ENCODE data around the gene CMTM1.
"Not testable (repeated sequence)": the region's sequence is repeated elsewhere in the genome, so short reads cannot be mapped to it uniquely, and the experiment has no call there.

CMTM1 gene

GRCh38 chr16:66594739-66595138 lies 28.5 kb downstream of the CMTM1 start:
- DNase-seq, result no peak

- DNase-seq, result not testable (repeated sequence)
These were observed 30.3 kb downstream of the CMTM1 start for GRCh38 chr16:66596559-66596958.

DNA sequence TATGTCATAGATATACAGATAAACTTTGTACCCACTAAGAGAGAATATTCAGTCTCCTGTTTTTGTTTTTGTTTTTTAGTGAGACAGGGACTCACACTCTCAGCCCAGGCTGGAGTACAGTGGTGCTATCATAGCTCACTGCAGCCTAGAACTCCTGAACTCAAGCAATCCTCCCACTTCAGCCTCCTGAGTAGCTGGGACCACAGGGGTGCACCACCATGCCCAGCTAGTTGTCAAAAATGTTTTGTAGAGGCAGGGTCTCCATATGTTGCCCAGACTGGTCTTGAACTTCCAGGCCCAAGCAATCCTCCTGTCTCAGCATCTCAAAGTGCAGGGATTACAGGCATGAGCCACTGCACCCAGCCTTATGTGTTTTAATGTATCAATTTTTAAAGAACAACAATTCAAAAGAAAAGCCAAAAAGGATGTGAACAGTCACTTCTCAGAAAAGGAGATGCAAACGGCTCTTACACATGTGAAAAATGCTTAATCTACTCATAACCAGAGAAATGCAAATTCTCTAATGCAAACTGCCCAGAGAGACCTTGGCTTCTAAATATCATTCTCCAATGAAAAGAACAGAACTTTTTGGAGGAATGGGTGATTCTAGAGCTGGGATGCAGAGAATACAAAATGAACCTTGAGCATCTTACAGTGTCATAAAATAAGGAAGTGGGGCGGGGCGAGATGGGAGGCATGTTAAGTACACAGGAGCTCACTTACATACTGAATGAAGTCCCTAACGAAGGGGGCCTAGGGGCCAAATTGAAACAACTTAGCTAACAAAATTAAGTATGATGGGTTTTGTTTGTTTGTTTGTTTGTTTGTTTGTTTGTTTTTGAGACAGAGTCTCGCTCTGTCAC lies 31.0 kb downstream of the CMTM1 start:
- DNase-seq, result no peak

DNA sequence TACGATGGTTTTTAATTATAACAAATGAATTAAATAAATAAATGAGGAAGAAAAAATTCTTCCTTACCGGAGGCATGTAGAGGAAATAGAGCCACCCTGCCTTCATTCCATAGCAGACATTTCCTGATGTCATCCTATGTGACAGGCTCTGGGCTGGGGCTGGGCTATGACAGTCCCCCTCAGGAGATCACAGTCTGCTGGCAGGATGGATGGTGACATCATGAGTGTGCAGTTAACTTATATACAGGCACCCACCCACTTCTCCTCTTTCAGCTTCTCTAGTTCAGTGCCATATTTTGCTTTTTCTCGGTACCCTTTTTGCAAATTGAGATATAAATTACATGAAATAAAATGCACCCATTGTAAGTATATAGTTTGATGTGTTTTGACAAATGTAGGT lies 31.9 kb downstream of the CMTM1 start:
- DNase-seq, result no peak

- no peak for DNase-seq
These were observed 33.5 kb downstream of the CMTM1 start for GRCh38 chr16:66599726-66600125.

DNA sequence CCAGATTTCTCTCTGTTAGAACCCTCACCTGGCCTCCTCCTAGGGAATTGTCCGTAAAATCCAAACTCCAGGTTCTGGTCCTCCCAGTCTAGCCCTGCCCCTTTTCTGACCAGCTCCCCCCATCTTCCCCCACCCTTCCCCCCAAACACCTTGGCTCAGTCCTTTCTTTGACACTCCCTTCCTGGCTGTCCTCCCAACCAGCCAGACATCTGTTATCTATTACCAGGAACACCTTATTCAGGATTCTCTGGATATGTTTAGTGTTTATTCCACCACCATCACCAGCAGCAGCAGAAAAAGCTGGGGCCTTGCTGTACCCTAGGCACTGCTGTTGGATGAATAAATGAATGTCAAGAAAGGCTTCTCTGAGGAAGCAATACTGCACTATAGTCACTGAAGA lies 34.2 kb downstream of the CMTM1 start:
- DNase-seq, result no peak

DNA sequence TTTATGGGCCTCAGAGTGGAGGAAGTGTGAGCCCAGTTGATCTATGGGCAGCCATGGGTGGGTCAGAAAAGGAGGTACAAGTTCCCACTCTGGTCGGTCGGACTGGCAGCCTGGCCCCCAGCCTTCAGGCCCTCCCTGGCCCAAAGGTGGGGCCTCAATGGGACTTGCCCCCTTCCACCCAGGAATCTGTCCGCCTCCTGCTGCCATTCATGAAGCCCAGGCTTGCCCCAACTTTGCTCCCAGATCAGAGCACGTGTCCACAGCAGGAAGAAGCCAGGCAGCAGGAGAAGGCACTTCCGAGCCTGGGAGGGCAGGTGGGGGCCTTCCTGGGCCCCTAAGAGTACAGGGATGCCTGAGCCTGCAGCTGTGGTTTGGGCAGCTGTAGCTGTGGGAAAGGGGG lies 35.2 kb downstream of the CMTM1 start:
- no peak for DNase-seq

GRCh38 chr16:66603537-66604375 lies 37.5 kb downstream of the CMTM1 start:
- DNase-seq, result peak in 1 of 2 donors; percentile 35

DNA sequence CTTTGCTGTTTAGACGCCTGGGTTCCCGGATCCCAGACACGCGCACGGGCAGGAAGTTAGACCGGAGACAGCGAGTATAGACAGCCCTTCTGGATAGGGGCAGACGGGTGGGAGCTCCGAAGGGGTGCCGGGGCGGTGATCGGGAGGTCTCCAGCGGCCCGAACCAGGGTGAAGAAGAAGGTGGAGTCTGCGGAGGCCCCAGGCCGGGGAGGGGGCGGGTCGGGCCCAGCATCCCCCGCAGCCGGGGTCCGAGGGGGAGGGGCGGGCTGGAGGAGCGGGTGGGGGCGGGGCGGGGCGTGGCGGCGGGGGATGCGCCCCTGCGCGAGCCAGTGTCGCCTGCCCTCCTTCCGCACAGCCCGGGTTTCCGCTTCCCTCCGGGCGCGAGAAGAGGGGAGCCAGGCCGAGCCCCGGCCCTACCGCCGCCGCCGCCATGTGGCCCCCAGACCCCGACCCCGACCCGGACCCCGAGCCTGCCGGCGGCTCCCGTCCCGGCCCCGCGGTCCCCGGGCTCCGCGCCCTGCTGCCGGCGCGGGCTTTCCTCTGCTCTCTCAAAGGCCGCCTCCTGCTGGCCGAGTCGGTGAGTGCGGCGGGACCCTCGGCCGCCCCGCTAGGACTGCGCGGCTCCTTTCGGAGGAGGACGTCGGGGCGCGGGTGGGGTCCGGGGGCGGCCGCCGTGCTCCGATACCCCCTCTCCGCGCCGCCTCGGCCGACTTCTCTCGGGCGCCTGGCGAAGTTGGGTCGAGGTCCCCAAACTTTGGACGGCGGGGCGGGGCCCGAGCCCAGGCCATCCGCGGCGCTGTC lies 38.3 kb downstream of the CMTM1 start, which contains the start of gene CMTM3:
Gene CMTM3, plus strand, starts transcription at position 329 of the 801 bp plus-strand sequence. Its CDS starts 102 bp downstream, at position 431.
- peak in 1 of 2 donors; percentile 43 for DNase-seq

GRCh38 chr16:66605177-66605978 lies 39.1 kb downstream of the CMTM1 start:
- no peak for DNase-seq

DNA sequence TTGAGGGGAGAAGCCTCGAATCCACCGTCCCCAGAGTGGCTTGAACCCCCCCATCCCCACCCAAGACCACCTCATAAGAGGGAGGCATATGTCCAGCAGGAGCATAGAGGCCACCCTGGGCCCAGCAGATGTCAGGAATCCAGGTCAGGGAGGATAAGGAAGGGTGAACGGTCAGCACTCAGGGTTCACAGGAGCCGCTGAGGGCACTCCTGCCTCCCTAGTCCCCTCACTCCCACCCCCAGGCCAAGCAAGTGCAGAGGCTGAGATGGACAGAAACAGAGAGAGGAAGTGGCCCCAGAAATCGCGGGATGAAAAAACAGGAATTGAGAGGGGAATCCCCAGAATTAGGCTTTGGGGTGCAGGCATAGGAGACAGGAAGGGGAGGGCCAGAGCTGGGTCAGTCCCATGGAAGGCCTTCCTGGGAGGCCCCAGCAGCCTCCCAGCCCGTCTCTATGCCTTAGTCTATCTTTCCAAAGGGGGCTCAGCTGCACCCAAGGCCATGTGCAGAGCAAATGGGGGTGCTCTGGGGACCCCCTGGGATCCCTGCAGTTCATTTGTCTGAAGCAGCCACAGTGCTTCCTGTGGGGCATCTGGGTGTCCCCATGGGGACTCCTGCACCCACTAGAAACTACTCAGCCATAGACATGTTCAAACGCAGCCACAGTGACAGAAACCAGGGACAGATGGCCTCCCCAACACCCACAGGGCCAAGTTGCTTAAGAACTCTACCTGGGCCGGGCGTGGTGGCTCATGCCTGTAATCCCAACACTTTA lies 39.9 kb downstream of the CMTM1 start:
- no peak for DNase-seq

DNA sequence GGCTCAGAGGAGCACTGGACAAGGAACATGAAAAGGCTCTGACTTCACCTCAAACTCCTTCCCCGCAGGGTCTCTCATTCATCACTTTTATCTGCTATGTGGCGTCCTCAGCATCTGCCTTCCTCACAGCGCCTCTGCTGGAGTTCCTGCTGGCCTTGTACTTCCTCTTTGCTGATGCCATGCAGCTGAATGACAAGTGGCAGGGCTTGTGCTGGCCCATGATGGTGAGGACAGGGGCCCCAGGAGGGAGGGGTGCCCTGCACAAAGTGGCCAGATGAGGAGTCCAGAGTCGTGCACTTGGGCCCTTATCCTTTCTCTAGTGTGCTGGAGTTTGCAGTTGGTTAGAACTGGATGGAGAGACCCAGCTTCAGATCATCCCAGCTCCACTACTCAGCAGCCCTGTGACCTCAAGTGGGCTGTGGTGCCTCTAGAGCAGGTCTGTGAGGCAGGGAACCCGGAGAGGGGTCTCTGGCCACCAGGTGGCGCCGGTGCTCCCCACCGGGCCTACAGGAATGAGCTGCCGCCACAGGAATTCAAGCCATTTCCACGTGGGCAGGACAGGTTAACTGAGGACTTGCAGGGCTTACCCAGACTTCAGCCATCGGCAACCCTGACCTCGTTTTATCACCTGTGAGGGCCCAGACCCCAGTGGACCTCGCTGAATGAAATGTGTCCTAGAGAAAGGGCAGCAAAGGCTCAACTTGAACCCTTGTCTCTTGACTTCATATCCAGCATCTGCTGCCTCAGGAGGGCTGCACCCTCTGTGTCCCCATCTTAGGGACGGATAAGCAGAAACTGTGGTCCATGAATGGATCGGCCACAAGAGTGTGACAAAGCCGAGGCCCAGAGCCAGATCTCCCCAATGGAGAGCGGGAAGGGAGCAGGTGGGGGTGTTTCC lies 42.3 kb downstream of the CMTM1 start:
- peak; percentile 46 to 65 for DNase-seq

GRCh38 chr16:66609139-66609510 lies 42.9 kb downstream of the CMTM1 start:
- no peak for DNase-seq

DNA sequence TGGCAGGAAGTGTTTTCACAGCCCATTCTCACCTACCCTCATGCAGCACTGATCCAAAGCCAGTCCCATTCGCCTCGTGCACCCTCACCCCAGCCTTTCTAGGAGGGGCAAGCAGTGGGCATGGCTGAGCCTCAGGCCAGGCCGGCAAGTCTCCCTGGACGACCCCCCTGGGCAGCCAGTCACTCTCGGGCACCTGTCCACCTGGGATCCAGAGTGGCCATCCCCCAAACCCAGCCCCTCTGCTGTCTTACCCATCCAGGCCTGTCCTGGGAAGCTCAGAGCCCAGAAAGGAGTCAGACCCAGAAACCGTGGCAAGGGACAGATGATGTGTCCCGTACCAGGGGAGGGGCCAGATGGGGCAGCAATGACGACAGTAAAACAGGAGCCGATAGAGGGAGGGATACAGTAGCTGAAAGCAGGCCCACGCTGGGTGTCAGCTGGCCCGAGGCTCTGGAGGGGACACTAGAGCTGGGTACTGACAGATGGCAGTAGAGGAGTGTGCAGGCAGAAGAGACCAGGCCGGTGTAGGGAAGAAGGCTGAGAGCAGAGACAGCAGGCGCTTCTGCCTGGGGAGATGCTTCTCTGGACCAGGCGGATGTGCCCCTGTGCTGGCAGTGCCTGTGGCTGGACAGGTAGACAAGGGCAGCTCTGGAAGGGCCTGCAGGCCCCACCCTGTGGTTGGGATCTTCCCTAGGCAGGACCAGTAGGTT lies 44.0 kb downstream of the CMTM1 start:
- DNase-seq, result no peak

DNA sequence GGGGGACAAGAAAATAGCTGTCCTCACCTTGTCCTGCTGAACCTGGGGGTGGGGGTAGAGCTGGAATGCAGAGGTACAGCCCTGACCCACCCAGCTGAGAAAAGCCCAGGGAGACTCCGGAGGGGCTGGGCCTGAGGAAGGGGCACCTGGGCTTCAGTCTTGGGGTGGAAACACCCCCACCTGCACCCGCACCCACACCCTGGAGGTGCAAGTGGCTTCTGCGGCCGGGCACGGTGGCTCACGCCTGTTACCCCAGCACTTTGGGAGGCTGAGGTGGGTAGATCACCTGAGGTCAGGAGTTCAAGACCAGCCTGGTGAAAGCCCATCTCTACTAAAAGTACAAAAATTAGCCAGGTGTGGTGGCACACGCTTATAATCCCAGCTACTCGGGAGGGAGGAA lies 45.7 kb downstream of the CMTM1 start:
- not testable (repeated sequence) for DNase-seq

DNA sequence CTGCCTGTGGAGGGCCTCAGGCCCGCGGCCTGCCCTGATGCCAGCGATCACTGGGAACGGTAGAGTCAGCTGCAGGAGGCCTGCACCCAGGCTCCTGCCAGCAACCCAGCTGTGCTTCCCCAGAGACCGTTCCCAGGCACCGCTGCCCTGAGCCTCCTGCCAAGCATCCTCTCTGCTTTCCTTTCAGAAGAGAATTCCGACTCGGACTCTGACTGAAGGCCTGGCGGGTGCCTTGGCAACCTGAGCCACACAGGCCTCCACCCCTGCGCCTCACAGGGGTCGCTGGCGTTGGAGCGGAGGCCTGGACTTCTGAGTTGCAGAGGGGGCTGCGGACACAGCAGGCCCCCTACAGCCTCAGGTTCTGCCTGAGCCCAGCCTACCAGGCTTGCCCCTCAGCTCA lies 46.2 kb downstream of the CMTM1 start:
- DNase-seq, result peak in 1 of 2 donors; percentile 47

DNA sequence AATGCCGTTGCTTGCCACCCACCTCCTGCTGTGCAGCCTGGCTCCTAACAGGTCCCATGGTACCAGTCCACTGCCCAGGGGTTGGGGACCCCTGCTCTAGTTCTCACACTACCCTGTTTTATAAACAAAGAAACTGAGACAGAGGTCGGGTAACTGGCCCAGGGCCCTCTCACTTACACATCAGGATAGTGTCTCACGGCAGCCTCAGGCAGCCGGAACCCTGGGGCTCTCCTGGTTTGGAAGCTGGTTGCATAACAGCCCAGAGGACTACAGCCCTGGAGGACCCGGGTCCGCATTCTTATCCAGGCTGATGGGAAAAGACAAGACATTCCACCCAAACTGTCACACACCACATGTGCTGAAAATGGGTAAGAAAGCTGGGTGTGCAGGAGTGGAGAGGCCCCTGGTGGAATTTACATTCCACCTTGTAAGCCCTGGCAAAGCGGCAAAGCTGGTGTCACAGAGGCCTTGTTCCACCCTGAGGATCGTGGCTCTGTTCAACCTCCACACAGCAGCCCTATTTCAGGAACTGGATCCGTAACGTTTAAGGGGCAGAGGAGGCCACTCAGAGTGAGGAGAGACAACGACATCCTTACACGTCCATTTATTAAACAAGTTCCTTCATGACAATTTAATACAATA lies 48.0 kb downstream of the CMTM1 start:
- DNase-seq, result no peak

- no peak for DNase-seq
These were observed 49.9 kb downstream of the CMTM1 start for GRCh38 chr16:66616169-66616568.

DNA sequence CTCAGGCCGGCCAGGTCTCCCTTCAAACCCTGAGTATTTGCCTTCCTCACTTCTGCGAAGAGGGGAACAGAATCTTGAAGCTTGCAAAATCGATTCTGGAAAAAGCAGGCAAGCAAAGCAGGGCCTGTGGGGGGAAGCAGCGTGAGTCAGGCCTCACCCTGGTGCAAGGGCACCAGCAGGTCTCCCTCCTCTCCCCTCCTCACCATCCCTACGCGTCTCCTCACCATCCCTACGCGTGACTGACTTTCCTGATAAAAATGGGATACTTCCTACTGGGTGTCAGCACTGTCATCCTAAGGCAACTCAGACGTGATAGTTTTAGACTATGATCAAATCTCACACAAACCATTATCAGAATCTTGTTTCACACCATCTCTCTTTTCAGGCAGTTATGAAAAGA lies 50.4 kb downstream of the CMTM1 start:
- no peak for DNase-seq

All from hippocampal formation (tissue), 2 donors.